ENCODE measurements around the gene COL4A1.

Gene COL4A1

GRCh38 chr13:110306340-110306959 is 507 bp downstream of the COL4A1 start:
- DNase-seq: no peak

- no peak for DNase-seq
Observed at GRCh38 chr13:110305949-110306339, 1.0 kb downstream of the COL4A1 start.

GRCh38 chr13:110305544-110305943 is 1.4 kb downstream of the COL4A1 start:
- no peak for DNase-seq

- DNase-seq: no peak
Observed at GRCh38 chr13:110305001-110305400, 2.0 kb downstream of the COL4A1 start.

- DNase-seq: no peak
Observed at GRCh38 chr13:110304256-110304655, 2.7 kb downstream of the COL4A1 start.

GRCh38 chr13:110303644-110304043 is 3.3 kb downstream of the COL4A1 start:
- no peak for DNase-seq

GRCh38 chr13:110302997-110303396 is 4.0 kb downstream of the COL4A1 start:
- no peak for DNase-seq

- DNase-seq: no peak
Observed at GRCh38 chr13:110301606-110302553, 5.1 kb downstream of the COL4A1 start.

- DNase-seq: no peak
Observed at GRCh38 chr13:110301083-110301482, 5.9 kb downstream of the COL4A1 start.

GRCh38 chr13:110300090-110300815 is 6.7 kb downstream of the COL4A1 start:
- no peak for DNase-seq

GRCh38 chr13:110299283-110299840 is 7.6 kb downstream of the COL4A1 start:
- no peak for DNase-seq

- DNase-seq: no peak
Observed at GRCh38 chr13:110298505-110299282, 8.3 kb downstream of the COL4A1 start.

GRCh38 chr13:110297766-110298504 is 9.0 kb downstream of the COL4A1 start:
- DNase-seq: no peak

GRCh38 chr13:110297011-110297410 is 9.9 kb downstream of the COL4A1 start:
- DNase-seq: no peak

GRCh38 chr13:110294622-110295021 is 12.3 kb downstream of the COL4A1 start:
- DNase-seq: no peak

GRCh38 chr13:110294146-110294545 is 12.8 kb downstream of the COL4A1 start:
- no peak for DNase-seq

GRCh38 chr13:110293649-110294048 is 13.3 kb downstream of the COL4A1 start:
- DNase-seq: no peak

- DNase-seq: no peak
Observed at GRCh38 chr13:110293037-110293436, 13.9 kb downstream of the COL4A1 start.

GRCh38 chr13:110291286-110291685 is 15.7 kb downstream of the COL4A1 start:
- DNase-seq: no peak

GRCh38 chr13:110290826-110291225 is 16.1 kb downstream of the COL4A1 start:
- no peak for DNase-seq

- no peak for DNase-seq
Observed at GRCh38 chr13:110290153-110290552, 16.8 kb downstream of the COL4A1 start.

- DNase-seq: no peak
Observed at GRCh38 chr13:110289661-110290060, 17.3 kb downstream of the COL4A1 start.

Measured in CD4-positive, alpha-beta T cell treated with Interleukin-6 for 4 hours (primary cell).